Epithelial cell of proximal tubule (primary cell): ENCODE results near the gene LRRC8E. TPM values are rescaled to one million over a fixed set of nuclear protein-coding genes. Genes with fewer than 3 reads are reported as not detected.
"Not testable (repeated sequence)": the region's sequence is repeated elsewhere in the genome, so short reads cannot be mapped to it uniquely, and the experiment has no call there.

ENCODE experiments used
- DNase-seq: peaks from one replicate; pipeline ENCODE4 v3.0.0-alpha.2; 2011; ENCODE audit warnings: low read depth
- H3K4me3 ChIP-seq: 2 replicates; pipeline ENCODE4 v1.5.1; 2011; ENCODE audit warnings: low read depth, mild to moderate bottlenecking, low read length
- CTCF ChIP-seq: conservative IDR thresholded peaks from 2 replicates; pipeline ENCODE4 v1.5.1; 2012; ENCODE audit warnings: low read depth, mild to moderate bottlenecking, low read length
- total RNA-seq: library from RNA; depleted of rRNA; stranded (reverse); fragments of >200 nt; gene quantifications from 2 replicates; pipeline ENCODE4 v1.2.3, GENCODE V29; 2015

Gene LRRC8E
- total RNA-seq, 1 donor from 2014 or later: 11.9 TPM

- H3K4me3 ChIP-seq: no peak overlapping the region
- TF ChIP-seq CTCF: no peak
- no peak for DNase-seq
These were observed 32.7 kb upstream of the LRRC8E start for GRCh38 chr19:7855426-7856108.

- no peak overlapping the region for H3K4me3 ChIP-seq
- no peak for DNase-seq
- no peak for TF ChIP-seq CTCF
These were observed 32.2 kb upstream of the LRRC8E start for GRCh38 chr19:7856109-7856591.

GRCh38 chr19:7856679-7857663 is 31.3 kb upstream of the LRRC8E start:
- no peak for DNase-seq
- H3K4me3 ChIP-seq: no peak overlapping the region
- no peak for TF ChIP-seq CTCF

GRCh38 chr19:7857727-7858108 is 30.6 kb upstream of the LRRC8E start:
- H3K4me3 ChIP-seq: no peak overlapping the region
- TF ChIP-seq CTCF: no peak
- DNase-seq: no peak

- no peak overlapping the region for H3K4me3 ChIP-seq
- DNase-seq: no peak
- TF ChIP-seq CTCF: no peak
These were observed 30.1 kb upstream of the LRRC8E start for GRCh38 chr19:7858109-7858770.

- DNase-seq, H3K4me3 ChIP-seq: not testable (repeated sequence)
These were observed 29.2 kb upstream of the LRRC8E start for GRCh38 chr19:7859087-7859486.
